Uterus (tissue), 2 donors: ENCODE data around the gene FOXP2.

Experiments used
- CTCF ChIP-seq, 4 experiments: fragments of 200-600 bp in 2 of 4; fragments of 450-650 bp in 2 of 4; sonication (generic) in 2 of 4; IDR thresholded peaks; one replicate each; pipeline ENCODE4 v1.5.1; 2016 to 2019; ENCODE audit warnings: antibody characterized with exemption in 4 of 4, mild to moderate bottlenecking in 2 of 4, moderate library complexity in 1 of 4
- POLR2A ChIP-seq, 2 donors: fragments of 450-650 bp; IDR thresholded peaks; one replicate each; pipeline ENCODE4 v1.6.1; 2016; ENCODE audit warnings: antibody characterized with exemption in 2 of 2, mild to moderate bottlenecking in 1 of 2, moderate library complexity in 1 of 2

- TF ChIP-seq CTCF (IDR thresholded peaks at IDR 0.05) (no peak), POLR2A (IDR thresholded peaks at IDR 0.05) (no peak)
Observed at GRCh38 chr7:114656466-114656865, 241.9 kb downstream of the FOXP2 start.
